ENCODE measurements around the gene GPR15. TPM values are rescaled to one million over a fixed set of nuclear protein-coding genes. Genes with fewer than 3 reads are reported as not detected.

The GPR15 gene
- total and polyA plus RNA-seq, 10 of the 15 experiments (the other 5 are each of a cell fraction or from before 2014, with no cell fraction given): 70.7 to 150 (median 115) TPM

DNA sequence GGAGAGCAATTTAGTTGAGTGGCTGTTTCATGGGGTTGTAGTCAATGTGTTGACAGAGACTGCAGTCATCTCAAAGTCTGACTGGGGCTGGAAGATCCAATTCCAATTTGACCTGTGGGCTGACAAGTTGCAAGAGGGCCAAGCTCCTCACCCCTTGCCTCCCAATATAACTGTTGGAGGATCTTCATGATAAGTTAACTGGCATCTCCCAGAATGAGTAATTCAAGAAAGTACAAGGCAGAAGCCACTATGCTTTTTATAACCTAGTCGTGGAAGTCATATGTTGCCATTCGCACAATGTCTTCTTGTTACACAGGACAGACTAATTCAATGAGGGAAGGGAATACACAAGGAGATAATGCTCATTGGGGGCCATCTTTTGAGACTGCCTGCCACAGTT lies 29.1 kb downstream of the GPR15 start:
- H3K9me3 ChIP-seq (replicated peaks; ENCODE audit: control insufficient read depth, insufficient read depth, low read length): no peaks in the 10 kb centered on the region; the same call in 2 of the 3 replicates
- FAIRE-seq (no peak), DNase-seq (ENCODE audit: low read depth, low spot score) (no peak), ATAC-seq (peak; percentile 5)
- BruUV-seq (replicated peaks): no TSS peak
- SMC1A ChIA-PET (ENCODE audit: uncharacterized antibody, unreplicated experiment): interaction anchor here (0.8 to 23.6 kb wide), 10 partner anchors 9 to 185 kb away, joined by 3 to 603 read pairs (median 6); partner anchors contain the start of gene GPR15
- H3K4me1 ChIP-seq (ENCODE audit: control insufficient read depth, insufficient read depth, low read length): peaks cover 38% of the 10 kb centered on the region
- intact Hi-C loops (cut with micrococcal nuclease; ENCODE audit: unreplicated experiment) (no loop called here), in situ Hi-C loops (cut with MboI) (loop anchor here (5.0 kb wide), 1 partner anchor 34 kb away; no protein-coding TSS in a partner anchor)
- CTCF ChIA-PET: interaction anchor here (0.9 to 3.2 kb wide), 5 partner anchors 10 to 32 kb away, joined by 3 to 24 read pairs (median 7); no protein-coding TSS in a partner anchor
- no peaks in the 10 kb centered on the region for H3K36me3 ChIP-seq (ENCODE audit: control insufficient read depth in 2 of 2, insufficient read depth in 2 of 2, low read length in 1 of 2)
- H3K79me2 ChIP-seq (ENCODE audit: control insufficient read depth, insufficient read depth, low read length): peaks cover 91% of the 10 kb centered on the region
- H4K20me1 ChIP-seq (ENCODE audit: control insufficient read depth, insufficient read depth): no peaks in the 10 kb centered on the region
- peak overlapping the region; percentile 99 for H3K9ac ChIP-seq (ENCODE audit: control insufficient read depth, insufficient read depth, low read length)
- H3K4me3 ChIP-seq: peak overlapping the region; percentile 66; the same call in 1 of the 2 replicates
- RAD21 ChIA-PET (ENCODE audit: unreplicated experiment): interaction anchor here (1.6 to 20.2 kb wide), 7 partner anchors 11 to 187 kb away, joined by 3 to 511 read pairs (median 27); partner anchors contain the start of gene GPR15
- no peak overlapping the region for H2AFZ ChIP-seq (ENCODE audit: control insufficient read depth, low read depth, low read length)
- POLR2A ChIA-PET: interaction anchor here (1.0 to 23.2 kb wide), 5 partner anchors 15 to 38 kb away, joined by 3 to 350 read pairs (median 6); partner anchors contain the start of genes CLDND1, CPOX and GPR15
- H3K27me3 ChIP-seq (replicated peaks in 1 of 2; ENCODE audit: control insufficient read depth in 2 of 2, insufficient read depth in 2 of 2, low read length in 1 of 2): no peaks in the 10 kb centered on the region
- peak overlapping the region; percentile 94 for H3K4me2 ChIP-seq (ENCODE audit: control insufficient read depth, insufficient read depth)
- peak overlapping the region; percentile 100 for H3K27ac ChIP-seq (ENCODE audit: control insufficient read depth, insufficient read depth)
- WGBS (ENCODE audit: insufficient coverage, insufficient replicate concordance, low lambda C conversion rate, missing lambda C conversion rate): 0% methylated on average over 2 of the region's 2 CpGs
- TF ChIP-seq SP1 (IDR thresholded peaks at IDR 0.05; ENCODE audit: low read depth, low read length) (no peak), CHD1 (IDR thresholded peaks at IDR 0.05; ENCODE audit: low read depth, low read length) (no peak; the same call in 1 of the 2 replicates), CBFB (IDR thresholded peaks at IDR 0.05; ENCODE audit: low read depth) (no peak), ZNF207 (IDR thresholded peaks at IDR 0.05; ENCODE audit: borderline replicate concordance) (no peak), NBN (IDR thresholded peaks at IDR 0.05) (0 out of 2 replicates have a peak, but pooled peaks have one; percentile 17), NFIC (IDR thresholded peaks at IDR 0.05; ENCODE audit: low read depth, low read length) (peak; percentile 70; the same call in 1 of the 2 replicates), CBX5 (IDR thresholded peaks at IDR 0.05; ENCODE audit: low read depth) (0 out of 2 replicates have a peak, but pooled peaks have one; percentile 26), HDAC6 (IDR thresholded peaks at IDR 0.05; ENCODE audit: unreplicated experiment) (no peak), IRF4 (IDR thresholded peaks at IDR 0.05; ENCODE audit: low read depth, low read length) (no peak), STAT1 (conservative IDR thresholded peaks at IDR 0.05) (no peak), SPI1 (IDR thresholded peaks at IDR 0.05; ENCODE audit: borderline replicate concordance, insufficient read depth, low read depth, low read length) (no peak), BCL11A (IDR thresholded peaks at IDR 0.05; ENCODE audit: low read depth, low read length) (peak; percentile 16; the same call in 1 of the 2 replicates), ETV6 (conservative IDR thresholded peaks at IDR 0.05 in 1 of 2, IDR thresholded peaks at IDR 0.05 in 1 of 2; ENCODE audit: borderline replicate concordance in 1 of 2, low read depth in 1 of 2) (no peak), IKZF2 (IDR thresholded peaks at IDR 0.05) (peak; percentile 52 to 66), RAD21 (IDR thresholded peaks at IDR 0.05; ENCODE audit: insufficient read depth, low read depth, low read length) (no peak), MXI1 (IDR thresholded peaks at IDR 0.05; ENCODE audit: low read depth, low read length) (no peak), EZH2 (IDR thresholded peaks at IDR 0.05; ENCODE audit: borderline replicate concordance, control insufficient read depth, low read depth, low read length) (no peak)
- TF ChIP-seq, protein P1, sequence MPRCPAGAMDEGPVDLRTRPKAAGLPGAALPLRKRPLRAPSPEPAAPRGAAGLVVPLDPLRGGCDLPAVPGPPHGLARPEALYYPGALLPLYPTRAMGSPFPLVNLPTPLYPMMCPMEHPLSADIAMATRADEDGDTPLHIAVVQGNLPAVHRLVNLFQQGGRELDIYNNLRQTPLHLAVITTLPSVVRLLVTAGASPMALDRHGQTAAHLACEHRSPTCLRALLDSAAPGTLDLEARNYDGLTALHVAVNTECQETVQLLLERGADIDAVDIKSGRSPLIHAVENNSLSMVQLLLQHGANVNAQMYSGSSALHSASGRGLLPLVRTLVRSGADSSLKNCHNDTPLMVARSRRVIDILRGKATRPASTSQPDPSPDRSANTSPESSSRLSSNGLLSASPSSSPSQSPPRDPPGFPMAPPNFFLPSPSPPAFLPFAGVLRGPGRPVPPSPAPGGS (IDR thresholded peaks at IDR 0.05; ENCODE audit: borderline replicate concordance, insufficient read depth, low read depth, low read length, poor library complexity, severe bottlenecking): peak; percentile 15
- TF ChIP-seq, protein P2, sequence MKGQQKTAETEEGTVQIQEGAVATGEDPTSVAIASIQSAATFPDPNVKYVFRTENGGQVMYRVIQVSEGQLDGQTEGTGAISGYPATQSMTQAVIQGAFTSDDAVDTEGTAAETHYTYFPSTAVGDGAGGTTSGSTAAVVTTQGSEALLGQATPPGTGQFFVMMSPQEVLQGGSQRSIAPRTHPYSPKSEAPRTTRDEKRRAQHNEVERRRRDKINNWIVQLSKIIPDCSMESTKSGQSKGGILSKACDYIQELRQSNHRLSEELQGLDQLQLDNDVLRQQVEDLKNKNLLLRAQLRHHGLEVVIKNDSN (IDR thresholded peaks at IDR 0.05; ENCODE audit: borderline replicate concordance, extremely low read length, insufficient read depth, low read depth, low read length): no peak
- TF ChIP-seq, protein P3, sequence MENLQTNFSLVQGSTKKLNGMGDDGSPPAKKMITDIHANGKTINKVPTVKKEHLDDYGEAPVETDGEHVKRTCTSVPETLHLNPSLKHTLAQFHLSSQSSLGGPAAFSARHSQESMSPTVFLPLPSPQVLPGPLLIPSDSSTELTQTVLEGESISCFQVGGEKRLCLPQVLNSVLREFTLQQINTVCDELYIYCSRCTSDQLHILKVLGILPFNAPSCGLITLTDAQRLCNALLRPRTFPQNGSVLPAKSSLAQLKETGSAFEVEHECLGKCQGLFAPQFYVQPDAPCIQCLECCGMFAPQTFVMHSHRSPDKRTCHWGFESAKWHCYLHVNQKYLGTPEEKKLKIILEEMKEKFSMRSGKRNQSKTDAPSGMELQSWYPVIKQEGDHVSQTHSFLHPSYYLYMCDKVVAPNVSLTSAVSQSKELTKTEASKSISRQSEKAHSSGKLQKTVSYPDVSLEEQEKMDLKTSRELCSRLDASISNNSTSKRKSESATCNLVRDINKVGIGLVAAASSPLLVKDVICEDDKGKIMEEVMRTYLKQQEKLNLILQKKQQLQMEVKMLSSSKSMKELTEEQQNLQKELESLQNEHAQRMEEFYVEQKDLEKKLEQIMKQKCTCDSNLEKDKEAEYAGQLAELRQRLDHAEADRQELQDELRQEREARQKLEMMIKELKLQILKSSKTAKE (IDR thresholded peaks at IDR 0.05; ENCODE audit: low read depth, poor library complexity, severe bottlenecking): peak; percentile 48

Data from GM12878 (cell line).